ENCODE measurements around the gene TM9SF4. TPM values are rescaled to one million over a fixed set of nuclear protein-coding genes. Genes with fewer than 3 reads are reported as not detected.

TM9SF4 gene
- polyA plus RNA-seq, 3 donors, result 49.7 to 78.5 (median 78.3) TPM

GRCh38 chr20:32203356-32204204 is 94.1 kb downstream of the TM9SF4 start:
- H4K20me1 ChIP-seq (ENCODE audit: insufficient read depth, low read length), result peaks cover 70% of the 10 kb centered on the region
- H3K4me3 ChIP-seq (replicated peaks in 1 of 3; ENCODE audit: low read depth in 2 of 3, low read length in 3 of 3), result peak overlapping the region; percentile 90 to 96 (median 93)
- Mint-ChIP-seq H3K4me3 (peak overlapping the region; percentile 97 to 98), H3K27ac (peak overlapping the region in 6 of 7 donors; percentile 96 to 99 (median 98)), H3K9me3 (no peaks in the 10 kb centered on the region), H3K4me1 (peaks cover 83% of the 10 kb centered on the region), H3K36me3 (peaks cover 39 to 48% of the 10 kb centered on the region in 2 donors), H3K27me3 (ENCODE audit: low read depth in 3 of 3) (peaks cover 0 to 6% (median 1%) of the 10 kb centered on the region in 3 donors)
- H3K27me3 ChIP-seq (ENCODE audit: control insufficient read depth in 2 of 2, insufficient read depth in 2 of 2, low read length in 2 of 2), result no peaks in the 10 kb centered on the region
- DNase-seq, result no peak
- no peak overlapping the region for H2AFZ ChIP-seq (ENCODE audit: insufficient read depth, low read depth, low read length, poor library complexity, severe bottlenecking)
- H3K9me3 ChIP-seq (replicated peaks in 1 of 2; ENCODE audit: control insufficient read depth in 1 of 2, insufficient read depth in 1 of 2, low read length in 2 of 2), result no peaks in the 10 kb centered on the region
- peaks cover 96% of the 10 kb centered on the region for H3K79me2 ChIP-seq (ENCODE audit: insufficient read depth, low read length)
- H3K36me3 ChIP-seq (replicated peaks in 1 of 2; ENCODE audit: control insufficient read depth in 1 of 2, insufficient read depth in 2 of 2, low read length in 2 of 2), result peaks cover 38 to 46% of the 10 kb centered on the region in 2 donors
- intact Hi-C loops (cut with micrococcal nuclease), result loop anchor here in 1 of 2 donors (10.0 kb wide), 1 partner anchor 281 kb away; no protein-coding TSS in a partner anchor
- H3K27ac ChIP-seq (ENCODE audit: low read depth in 1 of 2, low read length in 2 of 2), result peak overlapping the region; percentile 79 to 88
- no peak for TF ChIP-seq CTCF (IDR thresholded peaks at IDR 0.05)
- peaks cover 73 to 80% of the 10 kb centered on the region in 2 donors for H3K4me1 ChIP-seq (ENCODE audit: control insufficient read depth in 1 of 2, insufficient read depth in 2 of 2, low read length in 2 of 2)
- H3K9ac ChIP-seq (ENCODE audit: insufficient read depth, low read length, poor library complexity, severe bottlenecking), result no peak overlapping the region
- 100% methylated on average over 1 of the region's 11 CpGs for WGBS (ENCODE audit: insufficient coverage)
- H3K4me2 ChIP-seq (replicated peaks; ENCODE audit: extremely low read depth, low read length, poor library complexity, severe bottlenecking), result peak overlapping the region; percentile 97

- H2AFZ ChIP-seq (ENCODE audit: insufficient read depth, low read depth, low read length, poor library complexity, severe bottlenecking), result no peak overlapping the region
- WGBS (ENCODE audit: insufficient coverage), result no CpG with 5 or more reads among the region's 4 CpGs
- peak overlapping the region; percentile 29 for H3K9ac ChIP-seq (ENCODE audit: insufficient read depth, low read length, poor library complexity, severe bottlenecking)
- intact Hi-C loops (cut with micrococcal nuclease), result loop anchor here (1.0 to 10.0 kb wide), 3 partner anchors 49 to 280 kb away; no protein-coding TSS in a partner anchor
- H3K27me3 ChIP-seq (ENCODE audit: control insufficient read depth in 2 of 2, insufficient read depth in 2 of 2, low read length in 2 of 2), result no peaks in the 10 kb centered on the region
- no peak for DNase-seq
- Mint-ChIP-seq H3K4me3 (peak overlapping the region; percentile 97 to 98), H3K9me3 (no peaks in the 10 kb centered on the region), H3K4me1 (peaks cover 83% of the 10 kb centered on the region), H3K36me3 (peaks cover 31 to 42% of the 10 kb centered on the region in 2 donors), H3K27me3 (ENCODE audit: low read depth in 3 of 3) (peaks cover 0 to 6% (median 1%) of the 10 kb centered on the region in 3 donors), H3K27ac (peak overlapping the region; percentile 96 to 99 (median 97))
- H3K4me3 ChIP-seq (replicated peaks in 1 of 3; ENCODE audit: low read depth in 2 of 3, low read length in 3 of 3), result peak overlapping the region; percentile 90 to 96 (median 93)
- peaks cover 96% of the 10 kb centered on the region for H3K79me2 ChIP-seq (ENCODE audit: insufficient read depth, low read length)
- peak overlapping the region; percentile 97 for H3K4me2 ChIP-seq (replicated peaks; ENCODE audit: extremely low read depth, low read length, poor library complexity, severe bottlenecking)
- H4K20me1 ChIP-seq (ENCODE audit: insufficient read depth, low read length), result peaks cover 61% of the 10 kb centered on the region
- H3K27ac ChIP-seq (ENCODE audit: low read depth in 1 of 2, low read length in 2 of 2), result peak overlapping the region; percentile 79 to 88
- no peaks in the 10 kb centered on the region for H3K9me3 ChIP-seq (replicated peaks in 1 of 2; ENCODE audit: control insufficient read depth in 1 of 2, insufficient read depth in 1 of 2, low read length in 2 of 2)
- no peak for TF ChIP-seq CTCF (IDR thresholded peaks at IDR 0.05)
- peaks cover 69 to 80% of the 10 kb centered on the region in 2 donors for H3K4me1 ChIP-seq (ENCODE audit: control insufficient read depth in 1 of 2, insufficient read depth in 2 of 2, low read length in 2 of 2)
- peaks cover 31 to 38% of the 10 kb centered on the region in 2 donors for H3K36me3 ChIP-seq (replicated peaks in 1 of 2; ENCODE audit: control insufficient read depth in 1 of 2, insufficient read depth in 2 of 2, low read length in 2 of 2)
Measured at GRCh38 chr20:32204205-32205109, 94.9 kb downstream of the TM9SF4 start.
